Activated CD8-positive, alpha-beta T cell treated with anti-CD3 and anti-CD28 coated beads for 36 hours (primary cell): Measurements from ENCODE around the gene ACTR1A. TPM values are rescaled to one million over a fixed set of nuclear protein-coding genes. Genes with fewer than 3 reads are reported as not detected.

Experiments
- ATAC-seq: fragments of 200-7000 bp; cut with Tn5 transposase; one replicate; pipeline ENCODE4 v1.10.0; 2021; ENCODE audit warnings: mild to moderate bottlenecking, moderate library complexity
- CTCF ChIA-PET: fragments of 350-600 bp; sonication (Branson Sonifier 250); formaldehyde crosslinking; loops from one replicate; lab custom pipeline; 2021; ENCODE audit warnings: antibody characterized with exemption; lab: Charles Lee
- POLR2A ChIA-PET: fragments of 350-600 bp; sonication (Branson Sonifier 250); formaldehyde crosslinking; loops from one replicate; lab custom pipeline; 2021; ENCODE audit warnings: antibody characterized with exemption; lab: Charles Lee
- DNase-seq: peaks from one replicate; pipeline ENCODE4 v3.0.0-alpha.2; 2020
- H3K27ac Mint-ChIP-seq: one replicate; pipeline ENCODE4 v1.8.0; 2021; ENCODE audit warnings: mild to moderate bottlenecking, mixed read lengths
- H3K27me3 Mint-ChIP-seq: one replicate; pipeline ENCODE4 v1.8.0; 2021; ENCODE audit warnings: mixed read lengths
- H3K36me3 Mint-ChIP-seq: one replicate; pipeline ENCODE4 v1.8.0; 2021; ENCODE audit warnings: low read depth, mixed read lengths
- H3K4me1 Mint-ChIP-seq: one replicate; pipeline ENCODE4 v1.8.0; 2021; ENCODE audit warnings: low read depth, mixed read lengths
- H3K4me3 Mint-ChIP-seq: one replicate; pipeline ENCODE4 v1.8.0; 2021; ENCODE audit warnings: mild to moderate bottlenecking, moderate library complexity, mixed read lengths
- H3K9me3 Mint-ChIP-seq: one replicate; pipeline ENCODE4 v1.8.0; 2021; ENCODE audit warnings: mixed read lengths
- CTCF ChIP-seq: fragments of 200-600 bp; IDR thresholded peaks from one replicate; pipeline ENCODE4 v1.8.0; 2022; ENCODE audit warnings: antibody characterized with exemption, mild to moderate bottlenecking
- intact Hi-C: fragments of 100-400 bp; cut with micrococcal nuclease; formaldehyde crosslinking; loops from one replicate; pipeline ENCODE4 v1.10.0; 2022
- total RNA-seq, 2 experiments: library from RNA; stranded (reverse); gene quantifications; one replicate each; pipeline ENCODE4 v1.2.3, GENCODE V29; 2021

ACTR1A gene
- total RNA-seq, 2 experiments from 2014 or later: 47.1 to 51.3 TPM

DNA sequence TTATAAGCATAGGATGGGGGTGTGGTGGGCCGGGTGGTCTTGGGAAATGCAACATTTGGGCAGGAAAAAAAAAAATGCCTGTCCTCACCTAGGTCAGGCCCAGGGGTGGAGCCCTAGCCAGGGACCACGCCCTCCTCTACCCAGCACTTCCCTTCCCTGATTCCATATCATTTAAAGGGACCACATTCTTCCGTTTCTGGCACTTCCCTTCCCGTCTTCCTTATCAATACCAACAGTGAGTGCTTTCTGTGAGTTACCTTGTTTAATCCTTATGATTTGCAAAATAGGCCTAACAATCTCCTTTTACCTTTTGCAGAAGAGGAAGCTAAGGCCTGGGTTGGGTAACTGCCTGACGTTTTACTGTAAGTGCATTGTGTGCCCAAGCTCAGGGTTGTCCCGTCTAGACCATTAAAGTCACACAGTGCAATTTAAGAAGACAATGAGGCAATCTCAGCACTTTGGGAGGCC lies 34.5 kb downstream of the ACTR1A start:
- intact Hi-C loops: no loop called here
- Mint-ChIP-seq H3K9me3 (no peaks in the 10 kb centered on the region), H3K4me3 (no peak overlapping the region), H3K4me1 (peaks cover 14% of the 10 kb centered on the region), H3K27me3 (no peaks in the 10 kb centered on the region), H3K36me3 (peaks cover 4% of the 10 kb centered on the region), H3K27ac (no peak overlapping the region)
- POLR2A ChIA-PET: no interaction called here
- CTCF ChIA-PET: interaction anchor here (0.8 to 1.3 kb wide), 3 partner anchors 16 to 236 kb away, joined by 3 read pairs; partner anchors contain the start of gene C10orf95
- TF ChIP-seq CTCF: no peak
- ATAC-seq (no peak), DNase-seq (no peak)

GRCh38 chr10:102467318-102467717 lies 35.2 kb downstream of the ACTR1A start:
- POLR2A ChIA-PET: no interaction called here
- no peaks in the 10 kb centered on the region for H3K9me3 Mint-ChIP-seq

DNA sequence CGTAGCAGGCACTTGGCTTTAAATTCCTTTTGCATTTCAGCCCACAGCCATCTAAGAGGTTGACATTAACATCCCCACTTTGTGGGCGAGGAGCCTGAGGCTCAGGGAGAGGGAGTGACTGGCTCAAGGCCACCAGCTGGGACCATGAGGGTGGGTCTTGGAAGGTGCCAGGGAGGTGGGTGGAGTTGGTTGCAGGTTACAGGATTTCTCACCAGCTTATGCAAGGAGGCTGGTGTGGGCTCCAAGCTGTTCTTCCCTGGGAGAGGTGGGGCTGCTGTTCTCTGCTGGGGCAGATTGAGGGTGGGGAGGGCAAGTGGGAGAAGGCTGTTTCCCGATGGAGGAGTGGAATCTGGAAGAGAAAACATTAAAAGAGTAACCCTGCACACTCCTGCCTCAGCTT lies 37.0 kb downstream of the ACTR1A start:
- intact Hi-C loops: no loop called here
- Mint-ChIP-seq H3K4me3 (no peak overlapping the region), H3K27me3 (no peaks in the 10 kb centered on the region), H3K36me3 (peaks cover 1% of the 10 kb centered on the region), H3K4me1 (peaks cover 27% of the 10 kb centered on the region), H3K27ac (no peak overlapping the region), H3K9me3 (no peaks in the 10 kb centered on the region)
- CTCF ChIA-PET: interaction anchor here (0.6 to 1.0 kb wide), 2 partner anchors 9 to 66 kb away, joined by 3 to 6 read pairs; no protein-coding TSS in a partner anchor
- POLR2A ChIA-PET: interaction anchor here (0.6 to 0.9 kb wide), 4 partner anchors 9 to 199 kb away, joined by 3 to 4 read pairs (median 3); no protein-coding TSS in a partner anchor
- no peak for TF ChIP-seq CTCF
- ATAC-seq (no peak), DNase-seq (no peak)

More at GRCh38 chr10:102467318-102467717, 35.2 kb downstream of the ACTR1A start:
- Mint-ChIP-seq H3K27ac (no peak overlapping the region), H3K4me1 (peaks cover 16% of the 10 kb centered on the region), H3K4me3 (no peak overlapping the region), H3K36me3 (peaks cover 4% of the 10 kb centered on the region), H3K27me3 (no peaks in the 10 kb centered on the region)
- DNase-seq: no peak
- TF ChIP-seq CTCF: no peak
- CTCF ChIA-PET: interaction anchor here (1.2 kb wide), 1 partner anchor 11 kb away, joined by 4 read pairs; no protein-coding TSS in a partner anchor
- intact Hi-C loops: no loop called here
- no peak for ATAC-seq

GRCh38 chr10:102463983-102464382 lies 38.5 kb downstream of the ACTR1A start:
- TF ChIP-seq CTCF: no peak
- no peaks in the 10 kb centered on the region for H3K27me3 Mint-ChIP-seq
- peaks cover 27% of the 10 kb centered on the region for H3K4me1 Mint-ChIP-seq

DNA sequence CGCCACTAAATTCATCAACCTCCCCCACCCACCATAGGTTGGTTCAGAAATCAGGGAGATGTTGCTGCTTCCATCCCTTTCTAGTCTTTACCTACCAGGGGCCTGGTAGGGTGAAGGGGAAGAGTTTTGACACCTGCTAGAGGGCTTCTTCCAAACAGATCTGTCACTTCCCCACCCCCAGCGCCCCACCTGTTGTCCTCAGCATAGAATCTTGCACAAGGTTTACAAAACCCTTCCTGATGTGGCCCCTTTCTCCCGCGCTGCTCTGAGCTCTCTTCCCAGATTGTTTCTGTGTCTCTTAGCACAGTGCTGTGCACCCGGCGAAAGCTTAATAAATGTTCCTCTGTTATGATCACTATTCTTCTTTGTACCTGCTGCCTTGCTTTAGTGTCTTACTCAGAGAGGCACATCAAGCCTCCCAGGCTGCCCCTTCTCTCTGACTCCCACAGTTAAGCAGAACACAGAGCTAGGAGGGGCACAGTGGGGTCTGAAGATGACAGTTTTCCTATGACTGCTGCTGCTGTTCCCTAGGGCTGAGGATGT lies 39.9 kb downstream of the ACTR1A start:
- intact Hi-C loops: no loop called here

More at GRCh38 chr10:102463983-102464382, 38.5 kb downstream of the ACTR1A start:
- intact Hi-C loops: no loop called here
- no peak overlapping the region for H3K4me3 Mint-ChIP-seq
- no peak overlapping the region for H3K27ac Mint-ChIP-seq
- POLR2A ChIA-PET: no interaction called here
- ATAC-seq: no peak
- H3K36me3 Mint-ChIP-seq: peaks cover 1% of the 10 kb centered on the region
- no peaks in the 10 kb centered on the region for H3K9me3 Mint-ChIP-seq
- DNase-seq: no peak
- CTCF ChIA-PET: interaction anchor here (1.2 to 4.7 kb wide), 3 partner anchors 10 to 181 kb away, joined by 3 to 40 read pairs (median 4); partner anchors contain the start of gene TRIM8

More for the DNA sequence above, 39.9 kb downstream of the ACTR1A start:
- H3K27ac Mint-ChIP-seq: no peak overlapping the region
- H3K9me3 Mint-ChIP-seq: no peaks in the 10 kb centered on the region
- H3K36me3 Mint-ChIP-seq: peaks cover 1% of the 10 kb centered on the region
- H3K4me3 Mint-ChIP-seq: peak overlapping the region; percentile 91
- DNase-seq (no peak), ATAC-seq (no peak)
- H3K4me1 Mint-ChIP-seq: peaks cover 27% of the 10 kb centered on the region
- POLR2A ChIA-PET: interaction anchor here (0.9 to 3.9 kb wide), 8 partner anchors 9 to 303 kb away, joined by 3 to 71 read pairs (median 6); partner anchors contain the start of genes C10orf95 and FBXL15
- H3K27me3 Mint-ChIP-seq: no peaks in the 10 kb centered on the region
- no peak for TF ChIP-seq CTCF
- CTCF ChIA-PET: interaction anchor here (0.9 to 4.7 kb wide), 12 partner anchors 10 to 232 kb away, joined by 3 to 40 read pairs (median 7); partner anchors contain the start of genes ACTR1A and C10orf95
